Astrocyte (in vitro differentiated cells and primary cell): ENCODE data around the gene PCDH7. TPM values are rescaled to one million over a fixed set of nuclear protein-coding genes. Genes with fewer than 3 reads are reported as not detected.

Experiments
- DNase-seq: peaks from one replicate; pipeline ENCODE4 v3.0.0-alpha.2; 2010; ENCODE audit warnings: low read depth
- FAIRE-seq: peaks from 2 replicates; lab custom pipeline; 2011; peaks lifted over from hg19 to GRCh38; lab: Jason Lieb, UNC
- H2AFZ ChIP-seq: 2 replicates; pipeline ENCODE4 v1.6.0; 2012; ENCODE audit warnings: low read depth, low read length, inconsistent platforms
- H3K27ac ChIP-seq: 2 replicates; pipeline ENCODE4 v1.5.1; 2011; ENCODE audit warnings: low read depth, low read length, inconsistent platforms
- H3K27me3 ChIP-seq: 2 replicates; pipeline ENCODE4 v1.6.0; 2011; ENCODE audit warnings: low read length, inconsistent platforms; ENCODE audit not compliant: insufficient read depth
- H3K36me3 ChIP-seq: 2 replicates; pipeline ENCODE4 v1.5.1; 2011; ENCODE audit warnings: low read length, inconsistent platforms; ENCODE audit not compliant: insufficient read depth
- H3K4me1 ChIP-seq: 2 replicates; pipeline ENCODE4 v1.5.1; 2011; ENCODE audit warnings: low read length, inconsistent platforms; ENCODE audit not compliant: insufficient read depth
- H3K4me2 ChIP-seq: 2 replicates; pipeline ENCODE4 v1.6.0; 2012; ENCODE audit warnings: low read length, inconsistent platforms
- H3K4me3 ChIP-seq: 2 replicates; pipeline ENCODE4 v1.5.1; 2011; ENCODE audit warnings: low read depth, mild to moderate bottlenecking, low read length, inconsistent platforms; ENCODE audit not compliant: insufficient read depth
- H3K79me2 ChIP-seq: 2 replicates; pipeline ENCODE4 v1.6.0; 2012; ENCODE audit warnings: mild to moderate bottlenecking, low read length, inconsistent platforms; ENCODE audit not compliant: insufficient read depth
- H3K9ac ChIP-seq: 2 replicates; pipeline ENCODE4 v1.6.0; 2012; ENCODE audit warnings: mild to moderate bottlenecking, low read length, inconsistent platforms
- H3K9me3 ChIP-seq: 2 replicates; pipeline ENCODE4 v1.5.1; 2012; ENCODE audit warnings: low read depth, mild to moderate bottlenecking, low read length, inconsistent platforms; ENCODE audit not compliant: insufficient read depth
- H4K20me1 ChIP-seq: 2 replicates; pipeline ENCODE4 v1.6.0; 2012; ENCODE audit warnings: low read length, inconsistent platforms; ENCODE audit not compliant: insufficient read depth
- H3K27ac Mint-ChIP-seq: one replicate; pipeline ENCODE4 v1.8.0; 2021; ENCODE audit warnings: mild to moderate bottlenecking, mixed read lengths; ENCODE audit not compliant: unreplicated experiment
- H3K27me3 Mint-ChIP-seq: one replicate; pipeline ENCODE4 v1.8.0; 2021; ENCODE audit warnings: low read depth, mixed read lengths; ENCODE audit not compliant: unreplicated experiment
- H3K36me3 Mint-ChIP-seq: one replicate; pipeline ENCODE4 v1.8.0; 2021; ENCODE audit warnings: low read depth, mixed read lengths; ENCODE audit not compliant: unreplicated experiment
- H3K4me1 Mint-ChIP-seq: one replicate; pipeline ENCODE4 v1.8.0; 2021; ENCODE audit warnings: low read depth, mixed read lengths; ENCODE audit not compliant: unreplicated experiment
- H3K4me3 Mint-ChIP-seq: one replicate; pipeline ENCODE4 v1.8.0; 2021; ENCODE audit warnings: mild to moderate bottlenecking, moderate library complexity, mixed read lengths; ENCODE audit not compliant: unreplicated experiment
- H3K9me3 Mint-ChIP-seq: one replicate; pipeline ENCODE4 v1.8.0; 2021; ENCODE audit warnings: mild to moderate bottlenecking, mixed read lengths; ENCODE audit not compliant: unreplicated experiment
- EZH2 ChIP-seq: IDR thresholded peaks from 2 replicates; pipeline ENCODE4 v1.6.1; 2012; ENCODE audit warnings: mild to moderate bottlenecking, low read length, inconsistent platforms; ENCODE audit not compliant: insufficient read depth
- total RNA-seq: library from RNA; stranded (reverse); gene quantifications from 2 replicates; pipeline ENCODE4 v1.2.1, GENCODE V29; 2021
- TF ChIP-seq, protein P1 (sequence below): IDR thresholded peaks from 2 replicates; pipeline ENCODE4 v1.5.1; 2011; ENCODE audit warnings: low read depth, mild to moderate bottlenecking, inconsistent platforms, low read length, moderate library complexity; ENCODE audit not compliant: insufficient read depth

Gene PCDH7
- total RNA-seq, 1 donor from 2014 or later: 40.8 TPM

DNA sequence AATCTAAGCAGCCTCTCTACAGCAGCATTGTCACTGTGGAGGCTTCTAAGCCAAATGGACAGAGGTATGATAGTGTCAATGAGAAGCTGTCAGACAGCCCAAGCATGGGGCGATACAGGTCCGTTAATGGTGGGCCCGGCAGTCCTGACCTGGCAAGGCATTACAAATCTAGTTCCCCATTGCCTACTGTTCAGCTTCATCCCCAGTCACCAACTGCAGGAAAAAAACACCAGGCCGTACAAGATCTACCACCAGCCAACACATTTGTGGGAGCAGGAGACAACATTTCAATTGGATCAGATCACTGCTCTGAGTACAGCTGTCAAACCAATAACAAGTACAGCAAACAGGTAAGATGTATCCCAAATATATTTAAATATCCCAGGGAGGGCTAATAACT lies 4.1 kb downstream of the PCDH7 start:
- peak overlapping the region; percentile 28 for H3K27ac Mint-ChIP-seq
- peaks cover 3% of the 10 kb centered on the region for H3K9me3 Mint-ChIP-seq
- no peak overlapping the region for H3K27ac ChIP-seq
- peaks cover 3% of the 10 kb centered on the region for H3K36me3 Mint-ChIP-seq
- H3K4me3 Mint-ChIP-seq: peak overlapping the region; percentile 89
- no peak for TF ChIP-seq EZH2
- TF ChIP-seq, protein P1, sequence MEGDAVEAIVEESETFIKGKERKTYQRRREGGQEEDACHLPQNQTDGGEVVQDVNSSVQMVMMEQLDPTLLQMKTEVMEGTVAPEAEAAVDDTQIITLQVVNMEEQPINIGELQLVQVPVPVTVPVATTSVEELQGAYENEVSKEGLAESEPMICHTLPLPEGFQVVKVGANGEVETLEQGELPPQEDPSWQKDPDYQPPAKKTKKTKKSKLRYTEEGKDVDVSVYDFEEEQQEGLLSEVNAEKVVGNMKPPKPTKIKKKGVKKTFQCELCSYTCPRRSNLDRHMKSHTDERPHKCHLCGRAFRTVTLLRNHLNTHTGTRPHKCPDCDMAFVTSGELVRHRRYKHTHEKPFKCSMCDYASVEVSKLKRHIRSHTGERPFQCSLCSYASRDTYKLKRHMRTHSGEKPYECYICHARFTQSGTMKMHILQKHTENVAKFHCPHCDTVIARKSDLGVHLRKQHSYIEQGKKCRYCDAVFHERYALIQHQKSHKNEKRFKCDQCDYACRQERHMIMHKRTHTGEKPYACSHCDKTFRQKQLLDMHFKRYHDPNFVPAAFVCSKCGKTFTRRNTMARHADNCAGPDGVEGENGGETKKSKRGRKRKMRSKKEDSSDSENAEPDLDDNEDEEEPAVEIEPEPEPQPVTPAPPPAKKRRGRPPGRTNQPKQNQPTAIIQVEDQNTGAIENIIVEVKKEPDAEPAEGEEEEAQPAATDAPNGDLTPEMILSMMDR: no peak
- H3K4me2 ChIP-seq: peak overlapping the region; percentile 100
- H3K27me3 Mint-ChIP-seq: peaks cover 9% of the 10 kb centered on the region
- peaks cover 33% of the 10 kb centered on the region for H4K20me1 ChIP-seq
- DNase-seq (no peak), FAIRE-seq (no peak)
- no peaks in the 10 kb centered on the region for H3K9me3 ChIP-seq
- H3K4me3 ChIP-seq: peak overlapping the region; percentile 83
- peaks cover 18% of the 10 kb centered on the region for H3K4me1 Mint-ChIP-seq
- no peaks in the 10 kb centered on the region for H3K27me3 ChIP-seq
- H3K9ac ChIP-seq: peak overlapping the region; percentile 34
- peaks cover 19% of the 10 kb centered on the region for H3K4me1 ChIP-seq
- H3K36me3 ChIP-seq: no peaks in the 10 kb centered on the region
- peaks cover 73% of the 10 kb centered on the region for H3K79me2 ChIP-seq
- H2AFZ ChIP-seq: no peak overlapping the region

DNA sequence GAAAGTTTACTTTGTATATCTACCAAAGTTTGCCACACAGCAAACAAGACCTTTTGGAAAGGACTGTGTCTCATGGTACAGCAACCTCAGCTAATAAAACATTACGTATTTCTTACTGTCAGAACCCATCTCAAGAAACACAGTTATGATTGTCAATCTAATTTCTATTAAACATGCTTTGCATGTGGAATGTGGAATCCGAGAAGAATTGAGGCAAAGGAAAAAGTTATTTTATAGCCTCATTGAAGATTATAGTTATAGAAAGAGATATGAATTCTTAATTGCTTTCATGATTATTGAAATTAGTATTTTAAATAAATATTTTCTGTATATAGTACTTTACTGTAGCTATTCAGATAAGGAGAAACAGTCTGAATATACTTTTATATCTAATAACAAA lies 5.4 kb downstream of the PCDH7 start:
- H3K36me3 Mint-ChIP-seq: peaks cover 3% of the 10 kb centered on the region
- TF ChIP-seq, protein P1: no peak
- no peak for TF ChIP-seq EZH2
- no peak overlapping the region for H3K27ac Mint-ChIP-seq
- peaks cover 3% of the 10 kb centered on the region for H3K9me3 Mint-ChIP-seq
- Histone ChIP-seq H3K4me3 (peak overlapping the region; percentile 83), H4K20me1 (peaks cover 33% of the 10 kb centered on the region), H3K4me1 (peaks cover 19% of the 10 kb centered on the region), H3K79me2 (peaks cover 78% of the 10 kb centered on the region), H3K36me3 (no peaks in the 10 kb centered on the region), H3K9ac (peak overlapping the region; percentile 17), H3K27me3 (no peaks in the 10 kb centered on the region), H3K4me2 (peak overlapping the region; percentile 100), H3K9me3 (no peaks in the 10 kb centered on the region), H2AFZ (no peak overlapping the region), H3K27ac (no peak overlapping the region)
- H3K4me1 Mint-ChIP-seq: peaks cover 18% of the 10 kb centered on the region
- FAIRE-seq (no peak), DNase-seq (no peak)
- H3K4me3 Mint-ChIP-seq: peak overlapping the region; percentile 89
- H3K27me3 Mint-ChIP-seq: peaks cover 9% of the 10 kb centered on the region

DNA sequence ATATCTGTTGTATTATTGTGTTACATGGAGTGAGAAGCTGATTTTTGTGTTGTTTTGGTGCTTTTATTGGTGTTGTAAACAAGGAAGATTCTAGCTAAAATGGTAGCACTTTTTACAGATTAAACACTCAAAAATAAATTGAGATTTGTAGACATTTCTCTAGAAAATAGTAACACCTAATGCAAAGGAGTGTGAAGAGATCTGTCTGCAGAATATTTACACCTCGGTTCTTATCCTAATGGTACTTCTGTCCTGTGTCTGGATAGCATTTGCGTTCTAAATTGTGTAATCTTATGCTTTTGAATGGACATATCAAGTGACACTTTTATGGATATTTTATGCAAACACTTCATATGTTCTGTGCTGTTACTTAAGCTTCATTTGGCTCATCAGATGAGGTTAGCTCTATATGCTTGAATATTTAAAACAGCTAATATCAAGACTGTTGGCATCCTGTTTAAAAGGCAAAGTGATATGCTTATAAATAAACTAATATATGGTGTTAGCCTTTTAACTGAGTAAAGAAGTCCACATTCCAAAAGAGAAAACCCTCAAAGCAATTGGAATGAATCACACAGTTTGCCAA lies 6.0 kb downstream of the PCDH7 start:
- Histone ChIP-seq H3K4me1 (peaks cover 21% of the 10 kb centered on the region), H3K4me3 (peak overlapping the region; percentile 37), H2AFZ (no peak overlapping the region), H4K20me1 (peaks cover 33% of the 10 kb centered on the region), H3K9me3 (no peaks in the 10 kb centered on the region), H3K4me2 (peak overlapping the region; percentile 100), H3K27ac (no peak overlapping the region), H3K79me2 (peaks cover 78% of the 10 kb centered on the region), H3K9ac (peak overlapping the region; percentile 3), H3K36me3 (no peaks in the 10 kb centered on the region), H3K27me3 (no peaks in the 10 kb centered on the region)
- Mint-ChIP-seq H3K27me3 (peaks cover 9% of the 10 kb centered on the region), H3K4me1 (peaks cover 18% of the 10 kb centered on the region), H3K9me3 (peaks cover 3% of the 10 kb centered on the region), H3K27ac (no peak overlapping the region), H3K4me3 (peak overlapping the region; percentile 78), H3K36me3 (peaks cover 3% of the 10 kb centered on the region)
- FAIRE-seq: no peak
- no peak for TF ChIP-seq EZH2
- TF ChIP-seq, protein P1: no peak
- no peak for DNase-seq
